ENCODE results near the gene PIR. TPM values are rescaled to one million over a fixed set of nuclear protein-coding genes. Genes with fewer than 3 reads are reported as not detected.

PIR gene
- total and polyA plus RNA-seq, 7 experiments from 2014 or later: 0.49 to 4.6 (median 0.70) TPM; not detected in 4

GRCh38 chrX:15336023-15336413 is 157.1 kb downstream of the PIR start:
- POLR2A ChIA-PET: no interaction called here

GRCh38 chrX:15335135-15336022 is 157.8 kb downstream of the PIR start, which contains the start of gene PIGA:
Gene PIGA (minus strand): TSS chrX:15335523. CDS start chrX:15331930, 3,593 bp downstream.
- DNase-seq (peak; percentile 71 to 95 (median 91)), ATAC-seq (peak; percentile 92)
- peaks cover 0 to 3% (median 0%) of the 10 kb centered on the region in 11 donors for H3K9me3 Mint-ChIP-seq
- H3K9me3 ChIP-seq (ENCODE audit: control insufficient read depth in 2 of 3, low read length in 3 of 3): no peaks in the 10 kb centered on the region
- no peaks in the 10 kb centered on the region for H3K36me3 ChIP-seq (ENCODE audit: control insufficient read depth in 2 of 3, insufficient read depth in 3 of 3, low read length in 3 of 3)
- intact Hi-C loops (cut with micrococcal nuclease): loop anchor here (1.0 to 10.0 kb wide), 20 partner anchors 131 to 1682 kb away; partner anchors contain the start of genes AP1S2 (in 2 of the 2), CA5B (in 2 of the 2), FANCB (in 2 of the 2) and MOSPD2 (in 2 of the 2)
- H3K36me3 Mint-ChIP-seq: peaks cover 0 to 4% (median 0%) of the 10 kb centered on the region in 5 donors
- H3K27ac ChIP-seq (ENCODE audit: low read depth, low read length): peak within 1 kb of the TSS; percentile 84
- peak within 1 kb of the TSS; percentile 87 to 93 (median 90) for H3K4me3 Mint-ChIP-seq
- H3K4me1 Mint-ChIP-seq: peaks cover 0 to 20% (median 18%) of the 10 kb centered on the region in 7 donors
- H3K27ac Mint-ChIP-seq: peak within 1 kb of the TSS; percentile 75 to 96 (median 93)
- no peaks in the 10 kb centered on the region for H3K27me3 ChIP-seq (ENCODE audit: control insufficient read depth in 2 of 2, insufficient read depth in 2 of 2, low read length in 2 of 2)
- ChIA-PET CTCF (no interaction called here), POLR2A (interaction anchor here (1.0 kb wide), 1 partner anchor 462 kb away, joined by 5 read pairs; the partner anchor contains the start of genes FANCB and MOSPD2)
- H3K4me3 ChIP-seq (ENCODE audit: low read length): peak within 1 kb of the TSS; percentile 92
- peaks cover 0 to 15% (median 9%) of the 10 kb centered on the region in 5 donors for H3K27me3 Mint-ChIP-seq
- peaks cover 0 to 6% of the 10 kb centered on the region in 2 donors for H3K4me1 ChIP-seq (ENCODE audit: control insufficient read depth in 2 of 2, insufficient read depth in 2 of 2, low read length in 2 of 2)

More at GRCh38 chrX:15336023-15336413, 157.1 kb downstream of the PIR start:
- DNase-seq: peak in 7 of 9 donors; percentile 21 to 82 (median 45)
- Mint-ChIP-seq H3K4me3 (peak overlapping the region; percentile 87 to 93 (median 90)), H3K36me3 (peaks cover 0 to 4% (median 0%) of the 10 kb centered on the region in 5 donors), H3K4me1 (peaks cover 0 to 20% (median 18%) of the 10 kb centered on the region in 7 donors), H3K9me3 (peaks cover 0 to 3% (median 0%) of the 10 kb centered on the region in 11 donors), H3K27me3 (peaks cover 4 to 20% (median 13%) of the 10 kb centered on the region in 5 donors), H3K27ac (peak overlapping the region; percentile 75 to 96 (median 93))
- CTCF ChIA-PET: no interaction called here
- ATAC-seq: peak; percentile 61
- intact Hi-C loops (cut with micrococcal nuclease): loop anchor here (5.0 to 10.0 kb wide), 7 partner anchors 179 to 1609 kb away; partner anchors contain the start of genes CA5B (in 1 of the 2), OFD1 (in 1 of the 2), RBBP7 (in 1 of the 2) and REPS2 (in 1 of the 2)
- H3K36me3 ChIP-seq (ENCODE audit: control insufficient read depth in 2 of 3, insufficient read depth in 3 of 3, low read length in 3 of 3): no peaks in the 10 kb centered on the region
- peaks cover 0 to 6% of the 10 kb centered on the region in 2 donors for H3K4me1 ChIP-seq (ENCODE audit: control insufficient read depth in 2 of 2, insufficient read depth in 2 of 2, low read length in 2 of 2)
- H3K27ac ChIP-seq (ENCODE audit: low read depth, low read length): peak overlapping the region; percentile 84
- no peaks in the 10 kb centered on the region for H3K27me3 ChIP-seq (ENCODE audit: control insufficient read depth in 2 of 2, insufficient read depth in 2 of 2, low read length in 2 of 2)
- H3K9me3 ChIP-seq (ENCODE audit: control insufficient read depth in 2 of 3, low read length in 3 of 3): no peaks in the 10 kb centered on the region
- H3K4me3 ChIP-seq (ENCODE audit: low read length): peak overlapping the region; percentile 69

Other genes starting within 250 kb of the PIR start
- 1 to 10 TPM in 1 of 5 experiments, under 1 TPM in 3, not detected in 1; 0.62 to 1.9 (median 0.81) TPM for gene ASB9, start 223.2 kb downstream of the PIR start, total RNA-seq
- 1 to 10 TPM; 1.6 to 2.4 TPM for gene ASB9, start 223.2 kb downstream of the PIR start, polyA plus RNA-seq
- gene ASB11, start 177.7 kb downstream of the PIR start, total RNA-seq: not detected
- not detected for gene ASB11, start 177.7 kb downstream of the PIR start, polyA plus RNA-seq
- 100 to 1,000 TPM in 1 of 5 experiments, 10 to 100 TPM in 4; 23.8 to 102 (median 27.8) TPM for gene PIGA, start 157.8 kb downstream of the PIR start, total RNA-seq
- 1 to 10 TPM; 4.0 to 6.3 TPM for gene PIGA, start 157.8 kb downstream of the PIR start, polyA plus RNA-seq
- gene VEGFD, start 108.9 kb downstream of the PIR start, total RNA-seq: not detected
- not detected for gene VEGFD, start 108.9 kb downstream of the PIR start, polyA plus RNA-seq
- gene BMX, start 7.5 kb upstream of the PIR start, total RNA-seq: not detected
- gene BMX, start 7.5 kb upstream of the PIR start, polyA plus RNA-seq: not detected
- gene ACE2, start 107.6 kb upstream of the PIR start, total RNA-seq: not detected
- not detected for gene ACE2, start 107.6 kb upstream of the PIR start, polyA plus RNA-seq
- gene CLTRN, start 171.5 kb upstream of the PIR start, total RNA-seq: under 1 TPM in 4 of 5 experiments, not detected in 1; 0.32 to 0.81 (median 0.54) TPM
- gene CLTRN, start 171.5 kb upstream of the PIR start, polyA plus RNA-seq: under 1 TPM; 0.13 to 0.60 TPM
- 10 to 100 TPM; 16.4 to 64.6 (median 39.5) TPM for gene CA5B, start 244.9 kb upstream of the PIR start, total RNA-seq
- gene CA5B, start 244.9 kb upstream of the PIR start, polyA plus RNA-seq: 10 to 100 TPM; 55.8 to 63.5 TPM